ENCODE results near the gene CNIH3.
A peak's percentile ranks its signal among the peaks of the same experiment; 100 is the strongest.

The CNIH3 gene

GRCh38 chr1:224739303-224739996 lies 123.3 kb downstream of the CNIH3 start:
- peaks cover 46% of the 10 kb centered on the region for H3K4me1 Mint-ChIP-seq
- H3K27ac Mint-ChIP-seq: peak overlapping the region in 1 of 3 experiments; percentile 5
- H3K27me3 Mint-ChIP-seq (ENCODE audit: low read depth): no peaks in the 10 kb centered on the region
- TF ChIP-seq CTCF (IDR thresholded peaks at IDR 0.05; ENCODE audit: unreplicated experiment in 3 of 3): no peak
- no peak overlapping the region for H3K4me3 Mint-ChIP-seq
- H3K36me3 Mint-ChIP-seq (ENCODE audit: low read depth): no peaks in the 10 kb centered on the region
- H3K9me3 Mint-ChIP-seq: no peaks in the 10 kb centered on the region

- Mint-ChIP-seq H3K4me3 (no peak overlapping the region), H3K9me3 (no peaks in the 10 kb centered on the region), H3K4me1 (peaks cover 53% of the 10 kb centered on the region), H3K27me3 (ENCODE audit: low read depth) (no peaks in the 10 kb centered on the region), H3K36me3 (ENCODE audit: low read depth) (no peaks in the 10 kb centered on the region), H3K27ac (peak overlapping the region in 1 of 3 experiments; percentile 5)
- no peak for TF ChIP-seq CTCF (IDR thresholded peaks at IDR 0.05; ENCODE audit: unreplicated experiment in 3 of 3)
Observed at GRCh38 chr1:224739997-224740684, 124.0 kb downstream of the CNIH3 start.

- TF ChIP-seq CTCF (IDR thresholded peaks at IDR 0.05; ENCODE audit: unreplicated experiment in 3 of 3): no peak
- H3K9me3 Mint-ChIP-seq: no peaks in the 10 kb centered on the region
- no peaks in the 10 kb centered on the region for H3K27me3 Mint-ChIP-seq (ENCODE audit: low read depth)
- no peaks in the 10 kb centered on the region for H3K36me3 Mint-ChIP-seq (ENCODE audit: low read depth)
- no peak overlapping the region for H3K27ac Mint-ChIP-seq
- H3K4me3 Mint-ChIP-seq: no peak overlapping the region
- peaks cover 56% of the 10 kb centered on the region for H3K4me1 Mint-ChIP-seq
Observed at GRCh38 chr1:224740685-224741052, 124.6 kb downstream of the CNIH3 start.

- Mint-ChIP-seq H3K4me1 (peaks cover 62% of the 10 kb centered on the region), H3K27me3 (ENCODE audit: low read depth) (no peaks in the 10 kb centered on the region), H3K9me3 (no peaks in the 10 kb centered on the region), H3K36me3 (ENCODE audit: low read depth) (no peaks in the 10 kb centered on the region), H3K4me3 (no peak overlapping the region), H3K27ac (no peak overlapping the region)
- TF ChIP-seq CTCF (IDR thresholded peaks at IDR 0.05; ENCODE audit: unreplicated experiment in 3 of 3): no peak
Observed at GRCh38 chr1:224742349-224742748, 126.2 kb downstream of the CNIH3 start.

- Mint-ChIP-seq H3K4me1 (peaks cover 53% of the 10 kb centered on the region), H3K4me3 (no peak overlapping the region), H3K9me3 (no peaks in the 10 kb centered on the region), H3K27ac (peak overlapping the region in 1 of 3 experiments; percentile 38), H3K27me3 (ENCODE audit: low read depth) (no peaks in the 10 kb centered on the region), H3K36me3 (ENCODE audit: low read depth) (no peaks in the 10 kb centered on the region)
- TF ChIP-seq CTCF (IDR thresholded peaks at IDR 0.05; ENCODE audit: unreplicated experiment in 3 of 3): no peak
Observed at GRCh38 chr1:224743608-224744164, 127.6 kb downstream of the CNIH3 start.

Measured in nephron (organoid).